Articular chondrocyte of knee joint (primary cell): Measurements from ENCODE around the gene ZNF20. TPM values are rescaled to one million over a fixed set of nuclear protein-coding genes. Genes with fewer than 3 reads are reported as not detected.

Experiments used
- small RNA-seq: library from RNA; depleted of rRNA; stranded (forward); fragments of <200 nt; gene quantifications from one replicate; pipeline ENCODE3, GENCODE V24; 2012
- total RNA-seq: library from RNA; depleted of rRNA; stranded (reverse); fragments of >200 nt; gene quantifications from 2 replicates; pipeline ENCODE4 v1.2.3, GENCODE V29; 2012

The ZNF20 gene
- total RNA-seq, result 6.3 and 10.6 TPM in 2 replicates

GRCh38 chr19:12139885-12140544 lies at the start of gene ZNF20:
ZNF20 (minus strand) TSS chr19:12140350; CDS start chr19:12140182, 168 bp downstream.

GRCh38 chr19:12162882-12163806 lies 23.0 kb upstream of the ZNF20 start, which contains the start of gene ZNF136:
ZNF136 (plus strand) TSS chr19:12163096; CDS start chr19:12163204, 108 bp downstream.

DNA sequence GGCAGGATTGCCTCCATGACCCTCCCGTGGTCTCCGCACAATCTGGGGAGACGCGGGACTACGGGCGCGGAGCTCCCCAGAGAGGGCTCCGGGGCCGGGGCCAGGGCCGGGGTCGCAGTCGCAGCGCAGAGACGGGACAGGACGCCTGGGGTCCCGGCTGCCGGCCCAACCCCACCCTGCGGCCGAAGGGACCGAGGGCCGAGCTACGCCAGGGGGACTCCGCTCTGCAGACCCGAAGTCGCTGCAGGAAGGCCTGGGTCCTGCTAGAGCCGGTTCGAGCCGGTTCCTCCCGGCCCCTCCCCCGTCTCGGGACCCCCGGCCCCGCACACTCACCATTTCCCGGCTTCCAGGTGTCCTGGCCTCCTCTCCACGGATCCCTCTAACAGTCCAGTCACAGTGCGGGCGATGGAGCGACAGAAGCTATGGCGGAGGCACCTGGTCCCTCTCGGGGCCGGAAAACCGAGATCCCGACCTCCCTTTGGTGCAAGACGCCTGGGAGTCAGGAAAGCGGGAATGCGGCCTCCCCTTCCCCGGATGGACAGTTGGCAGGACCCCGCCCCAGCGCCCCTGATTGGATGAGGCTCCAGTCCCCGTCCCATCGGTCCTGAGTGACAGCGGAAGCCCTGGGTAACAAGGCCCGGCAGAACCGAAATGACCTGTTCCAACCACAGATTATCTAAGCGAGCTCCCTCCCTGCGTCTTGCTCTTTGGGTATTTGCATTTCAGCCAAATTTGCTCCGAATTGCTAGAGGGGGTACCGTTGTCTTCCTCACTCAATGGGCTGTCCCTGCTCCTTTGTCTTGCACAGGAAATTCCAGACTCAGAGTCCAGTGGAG lies 16.3 kb upstream of the ZNF20 start, which contains the start of gene ZNF625:
TSS of gene ZNF625 (minus strand) at position 512 of the 836 bp plus-strand sequence. CDS start at position 336, 176 bp downstream.

Small RNA genes lying within 50 kb of the gene (small RNA-seq; reads per million reads assigned to genes)
- gene RF00019 (not detected), gene RNA5SP467 (not detected)

Other genes starting within 250 kb of the ZNF20 start
- 8.8 and 13.6 TPM in 2 replicates for gene ZNF700, start 215.2 kb downstream of the ZNF20 start, total RNA-seq
- 3.0 and 4.5 TPM in 2 replicates for gene ZNF763, start 175.3 kb downstream of the ZNF20 start, total RNA-seq
- 5.9 and 6.8 TPM in 2 replicates for gene ZNF433, start 104.7 kb downstream of the ZNF20 start, total RNA-seq
- 0.52 and 0.65 TPM in 2 replicates for gene ZNF878, start 87.4 kb downstream of the ZNF20 start, total RNA-seq
- 18.0 and 19.8 TPM in 2 replicates for gene ZNF844, start 75.6 kb downstream of the ZNF20 start, total RNA-seq
- 12.9 and 18.2 TPM in 2 replicates for gene ZNF625, start 16.4 kb upstream of the ZNF20 start, total RNA-seq
- gene ZNF136, start 22.7 kb upstream of the ZNF20 start, total RNA-seq, result 8.4 and 12.1 TPM in 2 replicates
- 13.3 and 13.5 TPM in 2 replicates for gene ZNF44, start 154.5 kb upstream of the ZNF20 start, total RNA-seq
- gene ZNF563, start 193.3 kb upstream of the ZNF20 start, total RNA-seq, result 5.1 and 8.4 TPM in 2 replicates
- 4.5 and 4.8 TPM in 2 replicates for gene ZNF442, start 225.3 kb upstream of the ZNF20 start, total RNA-seq